GM19193 (cell line): Measurements from ENCODE around the gene PCDHB1.

Experiments used
- POLR2A ChIP-seq: IDR thresholded peaks from 4 replicates; pipeline ENCODE4 v1.6.1; 2011; ENCODE audit not compliant: insufficient read depth, insufficient read length; ENCODE audit errors: extremely low read depth

Gene PCDHB1

DNA sequence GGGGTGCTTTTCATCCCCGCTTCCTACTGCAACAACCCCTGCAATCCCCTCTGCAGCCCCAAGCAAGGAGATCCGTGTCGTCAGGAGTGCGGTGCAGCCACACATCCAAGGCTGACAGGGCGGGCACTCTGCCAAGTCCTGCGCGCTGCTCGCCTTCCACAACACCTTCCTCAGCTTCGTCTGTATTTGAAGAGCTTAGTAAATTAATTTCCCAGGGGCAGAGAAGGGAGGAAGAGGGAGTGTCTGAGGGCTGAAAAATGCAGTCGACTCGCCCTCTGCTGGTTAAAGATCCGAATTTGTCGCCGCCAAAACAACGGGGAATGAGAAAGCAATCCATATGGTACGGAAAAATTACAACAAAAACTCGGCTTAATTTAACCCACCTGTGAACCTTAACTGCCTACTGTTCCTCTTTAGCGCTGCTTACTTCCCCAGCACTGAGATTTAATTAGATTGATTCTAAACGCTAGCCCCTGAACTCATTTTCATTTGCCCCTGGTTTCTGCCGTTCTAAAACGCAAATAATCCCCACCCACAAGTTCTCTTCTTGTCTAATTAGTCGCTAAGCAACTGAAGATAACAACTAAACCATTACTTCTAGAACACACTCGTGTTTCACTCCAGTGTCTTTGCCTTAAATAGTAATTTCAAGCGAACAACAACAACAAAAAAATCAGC lies 10.9 kb upstream of the PCDHB1 start:
- no peak for TF ChIP-seq POLR2A

DNA sequence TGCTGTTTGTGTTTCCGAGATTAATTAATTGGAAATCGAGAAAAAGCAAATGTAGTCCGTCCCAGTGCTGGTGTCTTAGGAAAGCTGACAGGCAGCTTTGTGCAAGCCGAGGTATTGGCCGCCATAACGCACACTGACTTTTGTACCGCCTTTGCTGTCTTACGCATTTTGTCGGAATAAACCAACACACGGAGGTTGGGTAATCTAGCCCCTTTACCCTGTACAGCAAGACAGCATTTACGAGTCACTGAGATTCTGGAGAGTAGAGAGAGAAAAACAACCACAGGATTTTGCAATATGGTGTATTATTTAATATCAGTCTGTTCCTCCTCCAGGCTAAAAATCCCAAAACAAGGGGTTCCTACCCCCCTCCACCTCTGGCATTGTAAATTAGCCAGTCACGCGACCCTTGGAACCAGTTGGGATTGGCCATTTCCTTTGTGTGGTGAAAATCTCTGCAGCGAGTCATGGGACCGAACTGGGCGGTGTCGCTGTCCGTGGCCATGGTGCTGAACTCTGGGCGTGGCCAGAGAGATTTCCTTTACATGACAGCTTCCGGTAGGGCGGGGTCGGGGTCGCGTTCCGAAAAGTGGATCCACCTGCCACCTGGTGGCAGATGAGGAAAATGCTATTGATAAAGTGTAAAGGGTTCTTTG lies 10.3 kb upstream of the PCDHB1 start:
- no peak for TF ChIP-seq POLR2A

GRCh38 chr5:141041427-141041785 lies 9.8 kb upstream of the PCDHB1 start:
- no peak for TF ChIP-seq POLR2A

DNA sequence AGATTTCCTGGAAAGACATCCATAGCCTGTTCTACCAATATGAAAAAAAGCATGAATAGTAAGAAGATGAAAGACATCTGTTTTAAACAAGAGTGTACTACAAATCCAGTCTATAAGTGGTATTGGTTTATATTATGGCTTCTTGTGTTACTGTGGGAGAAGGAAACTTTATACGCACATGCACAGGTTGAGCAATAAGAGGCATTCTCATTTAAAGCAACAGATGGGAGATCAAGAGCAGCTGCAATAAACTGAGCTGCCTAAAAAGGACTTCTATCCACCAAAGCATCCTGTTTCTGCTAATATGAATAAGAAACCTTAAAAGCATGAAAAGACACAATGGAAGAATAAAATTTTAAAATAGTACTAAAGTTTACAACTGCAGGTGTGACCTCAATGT lies 8.6 kb upstream of the PCDHB1 start:
- no peak for TF ChIP-seq POLR2A

GRCh38 chr5:141051521-141051866 lies 320 bp downstream of the PCDHB1 start:
- TF ChIP-seq POLR2A = no peak

DNA sequence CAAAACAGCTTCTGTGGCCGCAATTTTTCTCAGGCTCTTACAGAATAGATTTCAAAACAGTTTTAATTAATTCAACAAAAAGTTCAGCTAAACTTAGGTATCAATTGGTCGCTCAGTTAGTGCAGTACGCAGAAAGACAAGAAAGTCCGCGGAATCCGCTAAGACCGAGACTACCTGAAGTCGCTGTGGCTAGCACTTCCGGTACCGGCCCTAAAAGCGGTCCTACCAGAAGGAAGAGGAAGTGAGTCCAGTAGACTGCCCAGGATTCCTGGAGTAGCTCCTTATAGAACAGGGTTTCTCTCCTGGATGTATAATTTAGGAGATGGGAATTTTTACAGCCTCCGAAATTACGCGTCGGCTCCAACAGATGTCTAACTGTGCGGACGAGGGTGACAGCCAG lies 26.7 kb downstream of the PCDHB1 start:
- no peak for TF ChIP-seq POLR2A

DNA sequence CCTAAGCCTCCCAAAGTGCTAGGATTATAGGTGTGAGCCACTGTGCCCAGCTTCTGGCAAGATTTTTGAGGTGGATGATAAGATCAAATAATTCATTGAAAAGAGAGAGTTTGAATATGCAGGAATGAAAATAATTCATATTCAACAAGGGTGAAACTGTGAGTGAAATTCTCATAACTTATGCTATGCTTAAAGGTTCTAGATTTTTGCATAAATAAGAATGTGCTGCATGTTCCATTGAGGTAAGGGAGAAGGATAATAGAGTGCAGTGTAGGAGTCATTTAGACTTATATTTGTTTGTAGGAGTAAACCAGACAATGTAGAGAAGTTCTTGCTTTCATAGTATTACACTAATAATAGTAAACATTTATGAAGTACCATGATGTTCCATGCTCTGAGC lies 31.1 kb downstream of the PCDHB1 start:
- no peak for TF ChIP-seq POLR2A

- no peak for TF ChIP-seq POLR2A
Measured at GRCh38 chr5:141084487-141084989, 33.4 kb downstream of the PCDHB1 start.

DNA sequence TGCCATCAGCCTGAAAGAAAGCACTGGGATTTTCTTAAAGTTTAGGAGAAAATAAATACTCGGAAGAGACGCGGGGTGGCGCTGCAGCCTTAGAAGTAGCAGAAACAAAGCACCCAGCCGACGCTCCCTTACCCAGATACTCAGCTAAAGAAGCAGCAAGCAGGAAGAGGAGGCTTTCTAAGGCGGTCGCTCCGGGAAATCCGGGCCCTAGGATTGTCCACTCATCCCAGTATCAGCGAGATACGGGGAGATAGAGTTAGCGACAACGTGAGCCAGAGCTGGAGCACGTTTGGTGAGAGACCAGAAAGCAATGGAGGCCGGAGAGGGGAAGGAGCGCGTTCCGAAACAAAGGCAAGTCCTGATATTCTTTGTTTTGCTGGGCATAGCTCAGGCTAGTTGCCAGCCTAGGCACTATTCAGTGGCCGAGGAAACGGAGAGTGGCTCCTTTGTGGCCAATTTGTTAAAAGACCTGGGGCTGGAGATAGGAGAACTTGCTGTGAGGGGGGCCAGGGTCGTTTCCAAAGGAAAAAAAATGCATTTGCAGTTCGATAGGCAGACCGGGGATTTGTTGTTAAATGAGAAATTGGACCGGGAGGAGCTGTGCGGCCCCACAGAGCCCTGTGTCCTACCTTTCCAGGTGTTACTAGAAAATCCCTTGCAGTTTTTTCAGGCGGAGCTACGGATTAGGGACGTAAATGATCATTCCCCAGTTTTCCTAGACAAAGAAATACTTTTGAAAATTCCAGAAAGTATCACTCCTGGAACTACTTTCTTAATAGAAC lies 43.5 kb downstream of the PCDHB1 start, which contains the start of gene PCDHB2:
Gene PCDHB2 (plus strand): TSS at position 135 of the 782 bp plus-strand sequence. CDS start 176 bp downstream, at position 311.
- TF ChIP-seq POLR2A = no peak

GRCh38 chr5:141095263-141095641 lies 44.1 kb downstream of the PCDHB1 start:
- TF ChIP-seq POLR2A = no peak

- no peak for TF ChIP-seq POLR2A
Measured at GRCh38 chr5:141100243-141100805, 49.1 kb downstream of the PCDHB1 start, which contains the start of gene PCDHB3. Gene PCDHB3, plus strand, starts transcription at chr5:141100473. Its CDS starts 177 bp downstream, at chr5:141100650.

DNA sequence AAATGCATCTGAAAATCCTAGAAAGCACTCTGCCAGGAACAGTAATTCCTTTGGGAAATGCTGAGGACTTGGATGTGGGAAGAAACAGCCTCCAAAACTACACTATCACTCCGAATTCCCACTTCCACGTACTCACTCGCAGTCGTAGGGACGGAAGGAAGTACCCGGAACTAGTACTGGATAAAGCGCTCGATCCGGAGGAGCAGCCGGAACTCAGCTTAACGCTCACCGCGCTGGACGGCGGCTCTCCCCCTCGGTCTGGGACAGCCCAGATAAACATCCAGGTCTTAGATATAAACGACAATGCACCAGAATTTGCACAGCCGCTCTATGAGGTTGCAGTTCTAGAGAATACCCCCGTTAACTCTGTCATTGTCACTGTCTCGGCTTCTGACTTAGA lies 49.9 kb downstream of the PCDHB1 start:
- no peak for TF ChIP-seq POLR2A

- no peak for TF ChIP-seq POLR2A
Measured at GRCh38 chr5:141105350-141105749, 54.2 kb downstream of the PCDHB1 start.
